Right atrium auricular region (tissue), 2 donors: ENCODE data around the gene ABCC10. TPM values are rescaled to one million over a fixed set of nuclear protein-coding genes. Genes with fewer than 3 reads are reported as not detected.
"Not testable (repeated sequence)": the region's sequence is repeated elsewhere in the genome, so short reads cannot be mapped to it uniquely, and the experiment has no call there.

Source experiments
- DNase-seq: peaks from one replicate; pipeline ENCODE4 v3.0.0-alpha.2; 2019; ENCODE audit warnings: low spot score
- H3K27ac ChIP-seq, 2 donors: fragments of 200-600 bp; sonication (generic); 1 replicate in 1 of 2; 2 replicates in 1 of 2; pipeline ENCODE4 v1.5.1; 2016 to 2019
- H3K27me3 ChIP-seq, 2 donors: fragments of 200-600 bp; sonication (generic); one replicate each; pipeline versions ENCODE4 v1.5.1 to v1.6.0; 2017 to 2019
- H3K36me3 ChIP-seq: fragments of 200-600 bp; sonication (generic); one replicate; pipeline ENCODE4 v1.5.1; 2016
- H3K4me1 ChIP-seq, 2 donors: fragments of 200-600 bp; sonication (generic); one replicate each; pipeline versions ENCODE4 v1.5.1 to v1.6.0; 2017 to 2019
- H3K4me3 ChIP-seq, 2 donors: fragments of 200-600 bp; sonication (generic); 1 replicate in 1 of 2; 2 replicates in 1 of 2; pipeline ENCODE4 v1.5.1; 2017 to 2019; ENCODE audit warnings: mild to moderate bottlenecking in 1 of 2, moderate library complexity in 1 of 2
- H3K9me3 ChIP-seq, 2 donors: fragments of 200-600 bp; sonication (generic); one replicate each; pipeline ENCODE4 v1.5.1; 2019
- CTCF ChIP-seq, 2 donors: fragments of 200-600 bp; sonication (generic); IDR thresholded peaks; one replicate each; pipeline ENCODE4 v1.5.1; 2019; ENCODE audit warnings: antibody characterized with exemption in 2 of 2
- total RNA-seq, 2 donors: library from RNA; depleted of rRNA; stranded (reverse); fragments of >200 nt; gene quantifications; one replicate each; pipeline ENCODE4 v1.1.0, GENCODE V29; 2016

ABCC10 gene, protein sequence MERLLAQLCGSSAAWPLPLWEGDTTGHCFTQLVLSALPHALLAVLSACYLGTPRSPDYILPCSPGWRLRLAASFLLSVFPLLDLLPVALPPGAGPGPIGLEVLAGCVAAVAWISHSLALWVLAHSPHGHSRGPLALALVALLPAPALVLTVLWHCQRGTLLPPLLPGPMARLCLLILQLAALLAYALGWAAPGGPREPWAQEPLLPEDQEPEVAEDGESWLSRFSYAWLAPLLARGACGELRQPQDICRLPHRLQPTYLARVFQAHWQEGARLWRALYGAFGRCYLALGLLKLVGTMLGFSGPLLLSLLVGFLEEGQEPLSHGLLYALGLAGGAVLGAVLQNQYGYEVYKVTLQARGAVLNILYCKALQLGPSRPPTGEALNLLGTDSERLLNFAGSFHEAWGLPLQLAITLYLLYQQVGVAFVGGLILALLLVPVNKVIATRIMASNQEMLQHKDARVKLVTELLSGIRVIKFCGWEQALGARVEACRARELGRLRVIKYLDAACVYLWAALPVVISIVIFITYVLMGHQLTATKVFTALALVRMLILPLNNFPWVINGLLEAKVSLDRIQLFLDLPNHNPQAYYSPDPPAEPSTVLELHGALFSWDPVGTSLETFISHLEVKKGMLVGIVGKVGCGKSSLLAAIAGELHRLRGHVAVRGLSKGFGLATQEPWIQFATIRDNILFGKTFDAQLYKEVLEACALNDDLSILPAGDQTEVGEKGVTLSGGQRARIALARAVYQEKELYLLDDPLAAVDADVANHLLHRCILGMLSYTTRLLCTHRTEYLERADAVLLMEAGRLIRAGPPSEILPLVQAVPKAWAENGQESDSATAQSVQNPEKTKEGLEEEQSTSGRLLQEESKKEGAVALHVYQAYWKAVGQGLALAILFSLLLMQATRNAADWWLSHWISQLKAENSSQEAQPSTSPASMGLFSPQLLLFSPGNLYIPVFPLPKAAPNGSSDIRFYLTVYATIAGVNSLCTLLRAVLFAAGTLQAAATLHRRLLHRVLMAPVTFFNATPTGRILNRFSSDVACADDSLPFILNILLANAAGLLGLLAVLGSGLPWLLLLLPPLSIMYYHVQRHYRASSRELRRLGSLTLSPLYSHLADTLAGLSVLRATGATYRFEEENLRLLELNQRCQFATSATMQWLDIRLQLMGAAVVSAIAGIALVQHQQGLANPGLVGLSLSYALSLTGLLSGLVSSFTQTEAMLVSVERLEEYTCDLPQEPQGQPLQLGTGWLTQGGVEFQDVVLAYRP (N-terminal part only)
- total RNA-seq: 1 to 10 TPM; 7.1 to 7.8 TPM

DNA sequence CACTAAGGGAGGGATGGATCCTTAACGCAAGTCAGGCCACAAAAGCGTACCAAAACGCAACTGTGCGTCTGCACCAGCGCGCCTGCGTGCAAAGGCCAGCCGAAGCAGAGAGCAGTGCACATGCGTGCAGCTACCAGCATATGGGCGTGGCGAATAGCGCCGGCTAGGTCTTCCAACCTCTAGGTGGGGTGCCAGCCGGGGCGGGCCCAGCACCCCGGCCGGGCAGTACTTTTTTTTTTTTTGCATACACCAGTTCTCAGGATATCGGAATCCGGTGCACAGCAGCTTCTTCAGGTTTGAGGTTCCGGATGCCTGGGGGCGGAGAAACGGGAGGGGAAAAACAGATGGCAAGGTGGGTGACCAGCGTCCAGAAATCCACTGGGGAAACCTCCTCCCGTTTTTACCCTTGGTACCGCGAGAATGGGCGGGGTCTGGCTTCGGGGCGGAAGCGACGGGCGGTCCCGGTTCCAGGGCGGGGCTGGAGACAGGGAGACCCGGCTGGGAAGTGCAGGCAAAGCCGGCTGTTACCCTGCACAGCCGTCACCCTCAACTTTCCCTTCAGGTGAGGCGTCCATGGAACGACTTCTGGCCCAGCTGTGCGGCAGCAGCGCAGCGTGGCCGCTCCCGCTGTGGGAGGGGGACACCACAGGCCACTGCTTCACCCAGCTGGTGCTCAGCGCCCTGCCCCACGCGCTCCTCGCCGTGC is at the start of gene ABCC10:
Gene ABCC10, plus strand, starts transcription at position 136 of the 706 bp plus-strand sequence. Its CDS starts 438 bp downstream, at position 574.
- DNase-seq: peak; percentile 94
- Histone ChIP-seq H3K9me3 (no peaks in the 10 kb centered on the region), H3K27ac (peak within 1 kb of the TSS; percentile 83 to 89), H3K27me3 (no peaks in the 10 kb centered on the region), H3K36me3 (peaks cover 5% of the 10 kb centered on the region), H3K4me3 (peak within 1 kb of the TSS; percentile 66 to 82), H3K4me1 (peaks cover 0 to 19% of the 10 kb centered on the region in 2 donors)
- peak in 1 of 2 donors; percentile 54 for TF ChIP-seq CTCF (IDR thresholded peaks at IDR 0.05)

DNA sequence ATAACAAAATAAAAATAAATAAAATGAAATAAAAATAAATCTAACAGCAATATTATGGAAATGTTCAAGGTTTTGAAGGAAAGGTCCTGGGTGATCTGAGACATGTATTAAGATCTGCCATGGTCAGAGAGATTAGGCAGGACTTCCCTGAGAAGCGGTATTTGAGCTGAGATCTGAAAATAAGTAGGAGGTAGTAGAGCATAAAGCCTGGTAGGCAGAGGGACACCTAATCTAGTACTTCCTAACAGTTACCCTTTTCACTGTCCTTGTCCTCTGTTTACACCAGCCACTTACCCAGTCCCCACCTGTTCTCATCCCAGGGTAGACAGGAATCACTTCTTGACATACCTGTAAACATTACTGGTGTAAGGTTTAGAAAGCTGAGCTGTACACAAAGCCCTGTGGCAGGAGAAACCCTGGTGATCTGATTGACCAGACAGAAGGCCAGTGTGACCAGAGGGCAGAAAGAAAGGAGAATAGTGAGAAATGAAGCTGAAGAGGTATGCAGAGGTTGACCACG is 49.6 kb upstream of the ABCC10 start:
- H3K36me3 ChIP-seq: no peaks in the 10 kb centered on the region

DNA sequence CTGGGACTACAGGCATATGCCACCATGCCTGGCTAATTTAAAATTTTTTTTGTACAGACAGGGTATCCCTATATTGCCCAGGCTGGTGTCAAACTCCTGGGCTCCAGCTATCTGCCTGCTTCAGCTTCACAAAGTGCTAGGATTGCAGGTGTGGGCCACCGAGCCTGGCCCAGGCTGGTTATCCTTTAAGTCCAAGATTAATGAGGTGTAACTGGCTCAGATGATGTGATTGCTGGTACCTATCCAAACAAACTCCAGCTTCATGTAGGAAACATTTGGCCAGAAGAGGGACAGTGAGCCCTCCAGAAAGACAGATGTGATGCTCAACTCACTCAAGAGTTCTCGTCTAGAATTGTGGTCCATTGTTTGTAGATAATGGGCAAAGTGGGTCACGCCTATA is 48.7 kb upstream of the ABCC10 start:
- DNase-seq: no peak
- H3K4me3 ChIP-seq: no peak overlapping the region
- TF ChIP-seq CTCF (IDR thresholded peaks at IDR 0.05): no peak
- H3K27me3 ChIP-seq: no peaks in the 10 kb centered on the region
- H3K27ac ChIP-seq: no peak overlapping the region
- H3K4me1 ChIP-seq: no peaks in the 10 kb centered on the region
- H3K36me3 ChIP-seq: no peaks in the 10 kb centered on the region
- H3K9me3 ChIP-seq: no peaks in the 10 kb centered on the region

More for the DNA sequence above, 49.6 kb upstream of the ABCC10 start:
- Histone ChIP-seq H3K4me1 (no peaks in the 10 kb centered on the region), H3K27me3 (no peaks in the 10 kb centered on the region), H3K27ac (no peak overlapping the region), H3K9me3 (no peaks in the 10 kb centered on the region), H3K4me3 (no peak overlapping the region)
- no peak for TF ChIP-seq CTCF (IDR thresholded peaks at IDR 0.05)
- no peak for DNase-seq

DNA sequence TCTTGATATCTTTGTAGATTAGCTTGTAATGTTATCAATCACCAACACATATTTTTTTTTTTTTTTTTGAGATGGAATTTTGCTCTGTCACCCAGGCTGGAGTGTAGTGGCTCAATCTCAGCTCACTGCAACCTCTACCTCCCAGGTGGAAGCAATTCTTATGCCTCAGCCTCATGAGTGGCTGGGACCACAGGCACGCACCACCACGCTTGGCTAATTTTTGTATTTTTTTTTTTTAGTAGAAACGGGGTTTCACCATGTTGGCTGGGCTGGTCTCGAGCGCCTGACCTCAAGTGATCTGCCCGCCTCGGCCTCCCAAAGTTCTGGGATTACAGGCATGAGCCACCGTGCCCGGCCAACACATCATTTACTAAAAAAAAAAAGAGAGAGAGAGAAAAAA is 46.5 kb upstream of the ABCC10 start:
- not testable (repeated sequence) for H3K9me3 ChIP-seq, H3K4me1 ChIP-seq, H3K27ac ChIP-seq, DNase-seq, H3K36me3 ChIP-seq, H3K4me3 ChIP-seq, H3K27me3 ChIP-seq

GRCh38 chr6:43383021-43383667 is 44.2 kb upstream of the ABCC10 start:
- Histone ChIP-seq H3K4me1 (no peaks in the 10 kb centered on the region), H3K27ac (no peak overlapping the region), H3K27me3 (no peaks in the 10 kb centered on the region), H3K36me3 (no peaks in the 10 kb centered on the region), H3K9me3 (no peaks in the 10 kb centered on the region), H3K4me3 (no peak overlapping the region)
- no peak for TF ChIP-seq CTCF (IDR thresholded peaks at IDR 0.05)
- DNase-seq: no peak
